Stimulated activated CD8-positive, alpha-beta memory T cell treated with anti-CD3 and anti-CD28 coated beads, Interleukin-7, amount 100 ng/mL, for 4 hours (primary cell): Measurements from ENCODE around the gene RFX2.

Experiments used
- DNase-seq, 2 donors: peaks; one replicate each; pipeline ENCODE4 v3.0.0-alpha.2; 2020; ENCODE audit warnings: low read depth in 2 of 2

The RFX2 gene

DNA sequence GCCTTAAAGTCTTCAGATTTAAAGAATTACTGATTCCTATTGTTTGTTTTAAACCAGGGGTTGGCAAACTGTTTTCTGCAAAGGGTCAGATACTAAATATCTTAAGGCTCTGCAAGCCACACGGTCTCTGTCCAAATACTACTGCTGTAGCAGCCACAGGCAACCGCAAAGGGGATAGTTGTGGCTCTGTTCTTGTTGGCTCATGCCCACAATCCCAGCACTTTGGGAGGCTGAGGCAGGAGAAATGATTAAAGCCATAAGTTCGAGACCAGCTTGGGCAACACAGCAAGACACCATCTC is 154.7 kb downstream of the RFX2 start:
- DNase-seq, result no peak

DNA sequence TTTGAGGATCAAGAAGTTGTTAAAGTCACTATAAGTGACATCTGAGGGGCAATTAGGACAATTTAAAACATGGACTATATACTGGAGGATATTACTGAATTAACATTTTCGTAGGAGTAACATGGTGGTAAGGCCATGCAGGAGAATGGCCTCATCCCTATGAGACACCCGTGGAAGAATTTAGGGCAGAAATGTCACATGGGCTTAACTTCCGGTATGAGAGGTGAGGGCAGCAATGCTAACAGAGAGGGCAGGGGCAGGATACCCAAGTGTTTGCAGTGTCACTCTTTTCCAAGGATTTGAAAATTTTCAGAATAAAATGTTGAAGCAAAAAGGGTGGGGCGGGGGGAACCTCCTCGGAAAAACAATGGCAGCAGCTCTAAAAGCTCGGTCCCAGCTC is 156.0 kb downstream of the RFX2 start:
- no peak for DNase-seq

- DNase-seq, result peak in 1 of 2 donors; percentile 25
These were observed 156.6 kb downstream of the RFX2 start for GRCh38 chr19:5953680-5954213.

DNA sequence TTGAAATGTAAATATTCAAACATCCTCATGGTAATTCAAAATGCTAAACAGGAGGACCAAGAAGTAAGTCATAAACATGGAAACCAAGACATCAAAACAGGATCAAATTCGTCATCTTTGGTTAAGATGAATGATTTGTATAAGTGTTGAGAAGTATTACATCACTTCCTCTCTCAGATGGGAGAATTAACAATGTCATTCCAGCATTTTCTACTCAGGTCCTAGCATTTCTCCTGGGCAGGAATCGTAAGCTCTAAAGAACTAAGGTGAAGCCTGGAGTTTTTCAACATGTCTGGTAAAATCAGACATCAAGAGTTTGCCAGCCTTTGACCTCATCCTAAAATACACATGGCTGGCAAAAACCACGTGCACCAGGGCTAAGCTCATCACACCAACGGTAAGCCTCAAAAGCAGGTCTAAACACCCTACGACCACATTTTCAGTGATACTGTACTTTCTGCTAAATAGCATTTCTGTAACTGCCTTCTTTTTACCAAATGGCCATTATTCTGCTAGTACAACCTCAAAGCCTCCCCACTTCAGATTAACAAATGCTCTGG is 157.2 kb downstream of the RFX2 start:
- no peak for DNase-seq

DNA sequence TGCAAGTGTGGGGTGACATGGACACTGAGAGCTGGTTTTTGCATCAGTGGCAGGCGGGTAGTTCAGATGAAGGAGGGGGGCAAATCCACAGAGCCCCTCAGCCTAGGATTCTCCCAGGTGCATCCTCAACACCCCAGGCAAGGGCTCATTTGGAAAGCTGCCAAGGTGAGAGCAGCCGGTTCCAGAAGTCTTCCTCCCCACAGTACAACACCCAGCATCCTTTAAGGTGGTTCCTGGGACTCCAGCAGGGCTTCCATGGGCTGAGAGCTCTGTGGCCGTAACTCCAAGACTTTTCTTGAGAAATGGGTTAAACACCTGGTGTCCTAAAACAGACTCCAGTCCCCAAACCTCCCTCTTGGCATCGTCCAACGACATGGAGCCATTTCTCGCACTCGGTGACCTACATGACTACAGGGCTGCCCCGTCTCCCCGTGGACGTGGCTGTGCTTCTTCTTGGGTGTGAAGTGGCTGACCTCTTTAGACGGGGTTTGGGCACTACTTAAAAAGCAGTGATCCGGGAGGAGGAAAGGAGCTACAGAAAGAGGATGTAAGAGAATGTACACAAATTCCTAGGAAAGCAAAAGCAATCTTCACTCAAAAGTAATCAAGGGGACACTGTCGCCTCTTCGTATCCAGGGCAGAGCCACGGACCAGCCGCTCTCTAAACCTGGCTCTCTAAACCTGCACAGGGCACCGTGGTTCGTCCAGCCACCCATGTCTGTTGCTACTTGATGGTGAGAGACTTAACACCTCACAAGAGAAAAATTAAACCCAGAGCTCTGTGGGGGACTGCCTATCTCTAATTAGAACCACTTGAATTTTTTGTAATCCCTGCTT is 157.9 kb downstream of the RFX2 start:
- DNase-seq, result no peak

GRCh38 chr19:5951338-5951861 is 158.9 kb downstream of the RFX2 start:
- DNase-seq, result no peak

GRCh38 chr19:5950741-5951140 is 159.6 kb downstream of the RFX2 start:
- no peak for DNase-seq

- DNase-seq, result no peak
These were observed 160.5 kb downstream of the RFX2 start for GRCh38 chr19:5949792-5950305.

DNA sequence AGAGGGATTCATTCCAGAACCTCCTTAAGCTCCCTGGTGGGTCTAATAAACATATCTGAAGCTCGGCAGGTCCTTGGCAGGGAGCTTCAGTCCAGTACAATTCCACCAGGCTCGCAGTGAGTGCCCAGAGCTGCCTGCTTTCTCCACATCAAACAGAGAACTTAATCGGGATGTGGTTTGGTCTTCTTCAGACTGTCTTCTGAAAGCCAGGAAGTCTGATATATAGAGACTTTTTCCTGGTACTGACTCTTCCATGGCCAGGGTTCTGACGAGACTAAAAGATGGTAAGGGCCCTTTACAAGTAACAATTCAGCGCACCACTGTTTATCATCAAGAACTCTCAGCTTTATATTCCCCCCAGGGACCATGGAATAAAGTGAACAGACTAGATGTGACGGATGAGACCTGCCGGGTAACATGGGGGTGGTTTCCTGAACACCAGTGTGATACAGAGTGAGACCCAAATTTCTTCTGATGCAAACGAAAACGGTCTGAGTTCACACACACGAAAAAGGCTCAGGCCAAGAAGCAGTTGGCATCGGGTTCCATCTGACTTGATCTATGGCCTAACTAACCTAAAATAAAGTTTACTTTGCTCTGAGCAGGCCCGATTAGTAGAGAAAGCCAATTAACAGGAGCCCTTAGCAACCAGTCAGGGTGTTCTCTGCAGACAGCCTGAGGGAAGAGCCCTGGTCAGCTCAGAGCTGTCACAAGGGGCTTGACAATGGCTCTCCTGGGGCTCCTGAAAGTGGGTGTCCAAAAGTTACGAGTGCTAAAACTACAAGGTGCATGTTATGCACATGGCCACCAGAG is 161.3 kb downstream of the RFX2 start:
- DNase-seq, result no peak

DNA sequence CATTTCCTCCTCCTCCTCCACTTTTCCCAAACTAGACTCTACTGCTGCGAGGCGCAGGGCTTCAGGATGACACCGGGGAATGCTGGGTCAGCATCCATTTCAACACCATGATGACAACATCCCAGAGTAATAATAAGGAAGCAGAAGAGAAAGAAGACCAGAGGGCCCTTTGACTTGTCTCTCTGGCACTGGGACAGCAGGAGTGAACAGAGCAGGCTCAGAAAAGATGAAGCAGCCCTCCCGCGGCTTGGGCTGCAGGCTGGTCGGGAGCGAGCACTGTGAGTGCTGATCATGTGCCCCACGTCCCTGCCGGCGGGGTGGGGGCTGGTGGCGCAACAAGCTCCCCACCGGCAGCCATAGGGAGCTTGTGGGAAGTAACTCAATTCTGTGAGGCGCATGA is 162.9 kb downstream of the RFX2 start:
- no peak for DNase-seq

- no peak for DNase-seq
These were observed 166.7 kb downstream of the RFX2 start for GRCh38 chr19:5943623-5944022.
